ENCODE results near the gene ARHGAP8.

DNA sequence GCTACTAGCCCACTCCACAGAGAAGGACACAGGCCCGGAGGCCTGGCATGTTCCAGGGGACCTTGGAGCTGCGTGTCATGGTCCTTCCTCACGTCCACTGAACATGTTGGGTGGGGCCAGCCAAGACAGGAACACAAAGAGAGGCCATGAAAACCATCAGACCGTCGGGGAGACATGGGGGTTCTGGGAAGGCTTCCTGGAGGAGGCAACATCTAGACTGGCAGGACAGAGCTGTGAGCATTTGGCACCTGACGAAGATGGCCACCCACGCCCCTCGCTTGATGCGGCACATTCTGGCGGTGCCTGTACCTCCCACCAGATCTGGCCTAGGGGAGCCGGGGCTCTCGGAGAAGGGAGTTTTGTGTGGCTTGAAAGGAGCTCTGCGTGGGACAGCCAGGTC, 24.7 kb upstream of the ARHGAP8 start:
- TF ChIP-seq, protein P1, sequence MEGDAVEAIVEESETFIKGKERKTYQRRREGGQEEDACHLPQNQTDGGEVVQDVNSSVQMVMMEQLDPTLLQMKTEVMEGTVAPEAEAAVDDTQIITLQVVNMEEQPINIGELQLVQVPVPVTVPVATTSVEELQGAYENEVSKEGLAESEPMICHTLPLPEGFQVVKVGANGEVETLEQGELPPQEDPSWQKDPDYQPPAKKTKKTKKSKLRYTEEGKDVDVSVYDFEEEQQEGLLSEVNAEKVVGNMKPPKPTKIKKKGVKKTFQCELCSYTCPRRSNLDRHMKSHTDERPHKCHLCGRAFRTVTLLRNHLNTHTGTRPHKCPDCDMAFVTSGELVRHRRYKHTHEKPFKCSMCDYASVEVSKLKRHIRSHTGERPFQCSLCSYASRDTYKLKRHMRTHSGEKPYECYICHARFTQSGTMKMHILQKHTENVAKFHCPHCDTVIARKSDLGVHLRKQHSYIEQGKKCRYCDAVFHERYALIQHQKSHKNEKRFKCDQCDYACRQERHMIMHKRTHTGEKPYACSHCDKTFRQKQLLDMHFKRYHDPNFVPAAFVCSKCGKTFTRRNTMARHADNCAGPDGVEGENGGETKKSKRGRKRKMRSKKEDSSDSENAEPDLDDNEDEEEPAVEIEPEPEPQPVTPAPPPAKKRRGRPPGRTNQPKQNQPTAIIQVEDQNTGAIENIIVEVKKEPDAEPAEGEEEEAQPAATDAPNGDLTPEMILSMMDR (IDR thresholded peaks at IDR 0.05), result no peak
- no peak for TF ChIP-seq EZH2 (IDR thresholded peaks at IDR 0.05; ENCODE audit: borderline replicate concordance, insufficient read depth, low read depth, low read length, poor library complexity, severe bottlenecking)

Data from B cell (primary cell).